Stimulated activated CD4-positive, alpha-beta T cell treated with anti-CD3 and anti-CD28 coated beads, Interleukin-15, amount 100 ng/mL, for 1 hour (primary cell): ENCODE data around the gene GRIA4.
"Not testable (repeated sequence)": the region's sequence is repeated elsewhere in the genome, so short reads cannot be mapped to it uniquely, and the experiment has no call there.

Experiments used
- DNase-seq, 2 donors: peaks; one replicate each; pipeline ENCODE4 v3.0.0-alpha.2; 2020; ENCODE audit warnings: low read depth in 1 of 2, low spot score in 1 of 2

Gene GRIA4

GRCh38 chr11:105856954-105857353, 247.1 kb downstream of the GRIA4 start:
- DNase-seq = no peak

DNA sequence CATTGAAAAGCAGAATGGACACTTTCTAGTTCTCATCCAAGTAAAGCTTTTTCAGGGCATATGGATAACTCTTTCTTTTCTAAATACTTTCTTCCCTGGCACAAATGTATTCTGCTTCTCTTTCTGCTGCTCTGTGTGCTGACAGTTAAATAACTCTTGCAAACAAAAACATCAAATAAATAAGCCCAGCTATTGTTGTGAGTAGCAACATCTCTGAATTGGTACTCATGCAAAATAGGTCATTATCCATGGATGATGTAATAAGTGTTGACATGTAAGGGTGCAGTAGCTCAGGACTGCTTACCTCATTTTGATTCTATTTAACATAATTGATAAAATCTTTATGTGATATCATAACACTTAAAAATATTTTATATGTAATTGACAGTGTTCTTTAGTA, 247.9 kb downstream of the GRIA4 start:
- no peak for DNase-seq

GRCh38 chr11:105858841-105859240, 249.0 kb downstream of the GRIA4 start:
- no peak for DNase-seq

GRCh38 chr11:105860105-105860504, 250.2 kb downstream of the GRIA4 start:
- no peak for DNase-seq

GRCh38 chr11:105861225-105861624, 251.4 kb downstream of the GRIA4 start:
- DNase-seq = no peak

- DNase-seq = no peak
Observed at GRCh38 chr11:105862736-105863367, 253.0 kb downstream of the GRIA4 start.

GRCh38 chr11:105863523-105863922, 253.7 kb downstream of the GRIA4 start:
- DNase-seq = no peak

DNA sequence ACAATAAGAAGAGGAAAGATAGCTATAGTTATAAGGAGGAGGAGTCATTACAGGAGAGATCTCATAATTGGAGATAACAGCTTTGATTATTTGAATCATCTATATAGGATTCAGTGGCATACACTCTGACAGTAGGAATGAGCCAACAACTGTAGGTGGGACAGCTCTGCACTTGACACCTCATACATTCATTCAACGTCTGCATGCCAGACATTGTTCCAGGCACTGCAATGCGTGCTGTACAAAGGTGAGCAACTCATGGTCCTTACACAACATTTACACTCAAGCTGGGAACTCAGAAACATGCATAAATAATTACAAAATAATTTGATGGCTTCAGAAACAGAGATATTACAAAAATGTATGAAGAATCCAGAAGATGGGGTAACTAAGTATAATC, 257.9 kb downstream of the GRIA4 start:
- DNase-seq = no peak

GRCh38 chr11:105868762-105869285, 259.0 kb downstream of the GRIA4 start:
- DNase-seq = no peak

DNA sequence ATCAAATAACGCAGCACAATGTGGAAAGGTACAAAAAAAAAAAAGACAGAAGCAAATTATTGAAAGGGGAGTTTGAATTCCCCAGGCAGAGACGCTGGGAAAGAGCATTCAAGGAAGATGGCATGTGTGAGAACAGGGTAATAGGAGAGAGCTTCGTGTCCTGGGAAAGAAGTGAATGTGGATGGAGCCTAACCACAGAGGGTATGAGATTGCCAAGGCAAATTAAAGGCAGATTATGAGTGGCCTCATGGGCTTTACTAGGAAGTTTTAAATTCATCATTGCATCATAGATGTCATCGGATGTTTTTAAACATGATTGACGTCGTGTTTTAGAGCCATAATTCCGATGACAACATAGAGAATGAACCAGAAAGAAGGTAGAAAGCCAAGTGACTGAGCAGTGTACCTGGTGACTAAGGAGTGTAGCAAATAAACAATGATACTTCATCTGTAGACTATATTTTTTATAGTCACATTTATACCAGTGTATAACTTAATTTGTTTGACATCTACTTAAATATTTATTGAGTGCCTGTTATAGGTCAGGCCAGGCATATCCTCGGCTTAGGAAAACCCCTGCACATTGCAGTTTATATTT, 260.7 kb downstream of the GRIA4 start:
- DNase-seq = no peak

DNA sequence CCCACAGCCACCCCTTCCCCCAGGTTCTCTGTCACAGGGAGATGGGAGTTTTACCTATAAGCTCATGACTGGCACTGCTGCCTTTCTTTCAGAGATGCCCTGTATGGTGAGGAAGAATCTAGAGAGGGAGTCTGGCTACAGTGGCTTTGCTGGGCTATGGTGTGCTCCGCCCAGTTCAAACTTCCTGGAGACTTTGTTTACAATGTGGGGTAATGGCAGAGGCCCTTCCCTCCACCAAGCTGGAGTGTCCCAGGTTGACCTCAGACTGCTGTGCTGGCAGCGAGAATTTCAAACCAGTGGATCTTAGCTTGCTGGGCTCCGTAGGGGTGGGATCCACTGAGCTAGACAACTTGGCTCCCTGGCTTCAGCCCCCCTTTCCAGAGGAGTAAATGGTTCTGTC, 268.6 kb downstream of the GRIA4 start:
- DNase-seq = no peak

- DNase-seq = not testable (repeated sequence)
Observed at GRCh38 chr11:105878927-105879326, 269.1 kb downstream of the GRIA4 start.

- DNase-seq = no peak
Observed at GRCh38 chr11:105881027-105881426, 271.2 kb downstream of the GRIA4 start.

- no peak for DNase-seq
Observed at GRCh38 chr11:105884436-105884835, 274.6 kb downstream of the GRIA4 start.

DNA sequence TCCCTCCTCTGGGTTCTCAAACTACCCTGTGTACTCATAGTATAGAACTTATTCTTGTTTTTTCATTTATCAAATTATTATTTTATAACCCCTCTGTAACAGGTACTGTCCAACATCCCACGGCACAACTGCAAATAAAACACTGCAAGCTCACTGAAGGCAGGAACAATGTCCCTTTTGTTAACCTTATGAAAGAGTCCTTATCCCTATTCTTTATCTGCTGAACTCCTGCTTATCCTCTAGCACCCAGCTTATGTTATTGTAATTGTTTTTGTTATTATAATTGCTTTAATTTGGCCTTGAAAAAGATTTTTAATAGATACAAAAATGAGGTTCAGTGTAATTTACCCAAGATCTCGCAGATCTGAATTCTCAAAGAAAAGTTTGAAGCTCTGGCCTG, 281.8 kb downstream of the GRIA4 start:
- no peak for DNase-seq

DNA sequence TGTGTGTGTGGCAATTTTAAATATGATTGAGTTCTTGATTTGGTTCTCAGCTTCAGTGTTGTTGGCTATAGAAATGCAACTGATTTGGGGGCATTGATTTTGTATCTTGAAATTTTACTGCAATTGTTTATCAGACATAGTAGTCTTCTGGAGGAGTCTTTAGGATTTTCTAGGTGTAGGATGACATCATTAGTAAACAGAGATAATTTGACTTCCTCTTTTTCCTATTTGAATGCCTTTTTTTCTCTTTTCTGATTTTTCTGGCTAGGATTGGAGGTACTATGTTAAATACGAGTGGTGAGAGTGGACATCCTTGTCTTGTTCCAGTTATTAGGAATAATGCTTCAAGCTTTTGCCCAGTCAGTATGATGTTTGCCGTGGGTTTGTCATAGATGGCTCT, 287.3 kb downstream of the GRIA4 start:
- no peak for DNase-seq

- DNase-seq = no peak
Observed at GRCh38 chr11:105899772-105900171, 289.9 kb downstream of the GRIA4 start.

DNA sequence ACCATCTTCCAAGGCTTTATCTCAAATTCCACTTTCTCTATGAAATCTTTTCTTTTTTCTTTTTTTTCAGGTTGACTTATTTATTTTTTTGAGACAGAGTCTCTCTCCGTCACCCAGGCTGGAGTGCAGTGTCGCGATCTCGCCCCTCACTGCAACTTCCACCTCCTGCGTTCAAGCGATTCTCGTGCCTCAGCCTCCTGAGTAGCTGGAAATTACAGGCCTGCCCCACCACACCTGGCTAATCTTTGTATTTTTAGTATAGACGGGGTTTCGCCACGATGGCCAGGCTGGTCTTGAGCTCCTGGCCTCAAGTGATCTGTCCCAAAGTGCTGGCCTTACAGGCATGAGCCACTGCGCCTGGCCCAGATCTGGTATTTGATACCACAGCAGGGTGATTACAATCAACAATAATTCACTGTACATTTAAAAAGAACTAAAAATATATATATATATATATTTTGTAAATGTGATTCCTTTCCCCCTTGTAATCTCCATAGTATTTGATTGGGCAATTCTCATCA, 290.7 kb downstream of the GRIA4 start:
- no peak for DNase-seq

DNA sequence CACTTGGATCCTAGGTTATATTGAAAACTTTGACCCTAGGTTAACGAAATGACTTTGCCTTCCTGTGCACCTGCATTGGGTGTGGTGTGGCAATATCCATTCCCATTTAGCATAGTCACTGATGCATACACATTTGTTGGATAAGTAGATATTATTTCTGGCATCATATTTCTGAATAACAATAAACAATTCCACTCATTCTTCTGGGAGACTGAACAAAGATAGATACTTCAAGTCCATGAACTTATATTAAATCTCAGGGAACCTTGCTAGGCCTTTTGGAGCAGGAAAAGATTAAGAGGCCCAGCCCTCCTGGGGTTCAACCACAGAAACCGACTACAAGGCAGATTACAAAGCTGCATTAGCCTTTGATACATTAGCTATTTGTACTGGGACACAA, 293.2 kb downstream of the GRIA4 start:
- DNase-seq = no peak

DNA sequence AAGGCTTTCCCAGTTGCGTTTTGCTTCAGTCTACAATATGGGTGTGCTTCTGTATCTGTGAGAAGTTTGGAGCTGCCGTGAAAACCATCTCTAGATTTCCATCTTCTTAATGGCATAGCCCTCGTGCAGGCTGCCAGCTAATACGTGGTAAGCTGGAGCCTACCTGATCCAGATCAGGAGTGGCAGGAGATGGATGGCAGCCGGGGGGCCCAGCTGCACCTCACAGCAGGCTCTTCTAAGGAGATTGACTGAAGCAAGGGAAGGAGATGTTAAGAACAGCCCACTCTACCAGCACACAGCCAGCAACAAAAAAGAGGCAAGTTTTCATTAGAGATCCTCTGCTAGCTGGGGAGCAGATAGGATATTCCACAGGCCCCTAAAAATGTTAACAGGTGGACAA, 296.6 kb downstream of the GRIA4 start:
- no peak for DNase-seq

DNA sequence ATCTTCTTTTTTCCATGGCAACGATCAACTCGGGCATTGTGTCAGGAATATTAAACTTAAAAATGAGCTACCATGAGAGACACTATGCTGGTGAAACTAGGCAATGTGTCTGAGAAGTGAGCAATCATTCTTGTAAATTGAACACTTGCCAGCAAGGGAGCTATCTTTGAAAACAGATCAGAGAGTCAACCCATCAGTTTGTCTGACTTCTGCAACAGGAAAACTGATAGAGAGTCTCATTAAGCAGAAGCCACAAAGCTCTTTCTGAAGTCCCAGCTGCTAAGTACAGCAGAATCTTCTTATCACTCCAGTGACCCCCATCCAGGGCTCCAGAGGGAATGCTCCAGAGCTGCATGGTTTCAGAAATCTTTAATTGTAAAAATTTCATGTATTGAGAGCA, 297.4 kb downstream of the GRIA4 start:
- no peak for DNase-seq

GRCh38 chr11:105910095-105910715, 300.3 kb downstream of the GRIA4 start:
- no peak for DNase-seq
